Measurements from ENCODE around the gene CD69.

- TF ChIP-seq CTCF (IDR thresholded peaks at IDR 0.05; ENCODE audit: low read depth, low read length) (no peak), EZH2phosphoT487 (IDR thresholded peaks at IDR 0.05; ENCODE audit: low read depth) (no peak)
These were observed 18.5 kb upstream of the CD69 start for GRCh38 chr12:9779209-9779608.

Data from OCI-LY3 (cell line).